ENCODE results near the gene AASDH.

AASDH gene

GRCh38 chr4:56316011-56316650 lies 71.2 kb downstream of the AASDH start:
- no peak for DNase-seq (ENCODE audit: low read depth in 2 of 2)

GRCh38 chr4:56315543-56315942 lies 71.7 kb downstream of the AASDH start:
- DNase-seq (ENCODE audit: low read depth in 2 of 2) = no peak

GRCh38 chr4:56315041-56315440 lies 72.2 kb downstream of the AASDH start:
- no peak for DNase-seq (ENCODE audit: low read depth in 2 of 2)

- DNase-seq (ENCODE audit: low read depth in 2 of 2) = no peak
These were observed 72.9 kb downstream of the AASDH start for GRCh38 chr4:56314207-56314915.

- no peak for DNase-seq (ENCODE audit: low read depth in 2 of 2)
These were observed 74.2 kb downstream of the AASDH start for GRCh38 chr4:56313132-56313531.

GRCh38 chr4:56311299-56311975 lies 75.9 kb downstream of the AASDH start:
- DNase-seq (ENCODE audit: low read depth in 2 of 2) = no peak

- no peak for DNase-seq (ENCODE audit: low read depth in 2 of 2)
These were observed 76.7 kb downstream of the AASDH start for GRCh38 chr4:56310401-56311125.

GRCh38 chr4:56308384-56308783 lies 78.9 kb downstream of the AASDH start:
- DNase-seq (ENCODE audit: low read depth in 2 of 2) = no peak

- no peak for DNase-seq (ENCODE audit: low read depth in 2 of 2)
These were observed 79.9 kb downstream of the AASDH start for GRCh38 chr4:56307423-56307822.

- DNase-seq (ENCODE audit: low read depth in 2 of 2) = no peak
These were observed 81.9 kb downstream of the AASDH start for GRCh38 chr4:56305390-56305789.

- no peak for DNase-seq (ENCODE audit: low read depth in 2 of 2)
These were observed 83.4 kb downstream of the AASDH start for GRCh38 chr4:56303921-56304320.

- no peak for DNase-seq (ENCODE audit: low read depth in 2 of 2)
These were observed 84.5 kb downstream of the AASDH start for GRCh38 chr4:56302760-56303159.

GRCh38 chr4:56301997-56302496 lies 85.2 kb downstream of the AASDH start:
- DNase-seq (ENCODE audit: low read depth in 2 of 2) = no peak

- peak; percentile 32 to 35 for DNase-seq (ENCODE audit: low read depth in 2 of 2)
These were observed 85.9 kb downstream of the AASDH start for GRCh38 chr4:56301181-56301996.

GRCh38 chr4:56298236-56298635 lies 89.1 kb downstream of the AASDH start:
- no peak for DNase-seq (ENCODE audit: low read depth in 2 of 2)

GRCh38 chr4:56297776-56298175 lies 89.5 kb downstream of the AASDH start:
- no peak for DNase-seq (ENCODE audit: low read depth in 2 of 2)

- DNase-seq (ENCODE audit: low read depth in 2 of 2) = no peak
These were observed 90.8 kb downstream of the AASDH start for GRCh38 chr4:56296526-56296925.

- DNase-seq (ENCODE audit: low read depth in 2 of 2) = no peak
These were observed 94.2 kb downstream of the AASDH start for GRCh38 chr4:56293121-56293520.

- DNase-seq (ENCODE audit: low read depth in 2 of 2) = no peak
These were observed 97.4 kb downstream of the AASDH start for GRCh38 chr4:56289934-56290333.

- no peak for DNase-seq (ENCODE audit: low read depth in 2 of 2)
These were observed 98.6 kb downstream of the AASDH start for GRCh38 chr4:56288663-56289062.

Data from stimulated activated CD4-positive, alpha-beta T cell treated with anti-CD3 and anti-CD28 coated beads, Interleukin-1b, Interleukin-23, amount 100 ng/mL, for 1 hour (primary cell).